Breast epithelium (tissue), 3 donors: ENCODE measurements around the gene MEST.

ENCODE experiments used
- CTCF ChIP-seq, 3 donors: fragments of 450-650 bp; IDR thresholded peaks; one replicate each; pipeline ENCODE4 v1.5.1; 2016 to 2017; ENCODE audit warnings: antibody characterized with exemption in 3 of 3, mild to moderate bottlenecking in 3 of 3, moderate library complexity in 3 of 3
- POLR2A ChIP-seq: fragments of 450-650 bp; IDR thresholded peaks from one replicate; pipeline ENCODE4 v1.6.1; 2016; ENCODE audit warnings: antibody characterized with exemption, mild to moderate bottlenecking, moderate library complexity
- POLR2AphosphoS5 ChIP-seq, 3 donors: sonication (generic); formaldehyde crosslinking; IDR thresholded peaks; one replicate each; pipeline ENCODE4 v1.6.1; 2017; ENCODE audit warnings: antibody characterized with exemption in 3 of 3

DNA sequence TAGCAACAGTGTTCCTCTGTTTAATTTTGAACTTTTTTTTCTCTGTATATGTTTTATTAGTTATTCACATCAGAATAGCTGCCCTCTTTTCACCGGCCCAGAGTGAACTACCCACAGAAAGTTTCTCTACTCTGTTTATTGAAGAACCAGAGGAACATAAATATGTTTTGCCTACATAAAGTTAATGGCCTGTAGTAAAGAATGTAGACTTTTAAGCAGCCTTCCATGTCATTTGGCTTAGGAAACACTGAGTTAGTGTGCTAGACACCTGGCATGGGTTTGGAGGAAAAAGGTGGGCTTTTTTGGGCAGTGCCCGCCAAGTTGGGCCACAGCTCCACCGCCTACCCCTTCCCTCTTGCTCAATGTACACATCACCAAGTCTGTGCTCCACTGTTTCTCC lies 8.9 kb upstream of the MEST start:
- no peak for TF ChIP-seq CTCF (IDR thresholded peaks at IDR 0.05)
- no peak for TF ChIP-seq POLR2A
- TF ChIP-seq POLR2AphosphoS5 (IDR thresholded peaks at IDR 0.05): no peak
